Right atrium auricular region (tissue), 2 donors: ENCODE results near the gene DMAC1. TPM values are rescaled to one million over a fixed set of nuclear protein-coding genes. Genes with fewer than 3 reads are reported as not detected.

Experiments
- DNase-seq: peaks from one replicate; pipeline ENCODE4 v3.0.0-alpha.2; 2019; ENCODE audit warnings: low spot score
- H3K27ac ChIP-seq, 2 donors: fragments of 200-600 bp; sonication (generic); 1 replicate in 1 of 2; 2 replicates in 1 of 2; pipeline ENCODE4 v1.5.1; 2016 to 2019
- H3K27me3 ChIP-seq, 2 donors: fragments of 200-600 bp; sonication (generic); one replicate each; pipeline versions ENCODE4 v1.5.1 to v1.6.0; 2017 to 2019
- H3K36me3 ChIP-seq: fragments of 200-600 bp; sonication (generic); one replicate; pipeline ENCODE4 v1.5.1; 2016
- H3K4me1 ChIP-seq, 2 donors: fragments of 200-600 bp; sonication (generic); one replicate each; pipeline versions ENCODE4 v1.5.1 to v1.6.0; 2017 to 2019
- H3K4me3 ChIP-seq, 2 donors: fragments of 200-600 bp; sonication (generic); 1 replicate in 1 of 2; 2 replicates in 1 of 2; pipeline ENCODE4 v1.5.1; 2017 to 2019; ENCODE audit warnings: mild to moderate bottlenecking in 1 of 2, moderate library complexity in 1 of 2
- H3K9me3 ChIP-seq, 2 donors: fragments of 200-600 bp; sonication (generic); one replicate each; pipeline ENCODE4 v1.5.1; 2019
- total RNA-seq, 2 donors: library from RNA; depleted of rRNA; stranded (reverse); fragments of >200 nt; gene quantifications; one replicate each; pipeline ENCODE4 v1.1.0, GENCODE V29; 2016
- TF ChIP-seq, protein P1 (sequence below), 2 donors: fragments of 200-600 bp; sonication (generic); IDR thresholded peaks; one replicate each; pipeline ENCODE4 v1.5.1; 2019; ENCODE audit warnings: antibody characterized with exemption in 2 of 2

The DMAC1 gene
- total RNA-seq, 2 donors from 2014 or later: 21.0 to 30.7 TPM

DNA sequence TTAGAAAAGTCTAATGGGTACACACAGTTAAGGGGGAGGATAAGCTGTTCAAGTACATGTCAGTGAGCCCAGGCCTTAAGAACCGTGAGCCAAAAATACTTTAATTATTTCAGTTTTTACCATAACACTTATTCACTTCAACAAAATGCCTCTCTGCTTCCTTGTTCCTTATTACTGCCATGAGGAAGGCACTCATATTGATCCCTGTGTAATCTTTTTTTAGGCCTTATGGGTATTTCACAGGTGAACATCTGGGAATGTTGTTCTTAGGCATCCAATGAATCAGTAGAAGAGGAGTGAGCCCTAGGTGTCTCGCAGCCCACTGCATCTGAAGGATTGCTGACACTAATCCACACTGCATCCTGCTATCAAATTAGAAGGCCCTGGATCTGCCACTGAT, 13.5 kb upstream of the DMAC1 start:
- H3K27me3 ChIP-seq: no peaks in the 10 kb centered on the region
- no peak for DNase-seq
- no peaks in the 10 kb centered on the region for H3K4me1 ChIP-seq
- no peak overlapping the region for H3K27ac ChIP-seq
- H3K4me3 ChIP-seq: no peak overlapping the region
- no peaks in the 10 kb centered on the region for H3K36me3 ChIP-seq
- TF ChIP-seq, protein P1, sequence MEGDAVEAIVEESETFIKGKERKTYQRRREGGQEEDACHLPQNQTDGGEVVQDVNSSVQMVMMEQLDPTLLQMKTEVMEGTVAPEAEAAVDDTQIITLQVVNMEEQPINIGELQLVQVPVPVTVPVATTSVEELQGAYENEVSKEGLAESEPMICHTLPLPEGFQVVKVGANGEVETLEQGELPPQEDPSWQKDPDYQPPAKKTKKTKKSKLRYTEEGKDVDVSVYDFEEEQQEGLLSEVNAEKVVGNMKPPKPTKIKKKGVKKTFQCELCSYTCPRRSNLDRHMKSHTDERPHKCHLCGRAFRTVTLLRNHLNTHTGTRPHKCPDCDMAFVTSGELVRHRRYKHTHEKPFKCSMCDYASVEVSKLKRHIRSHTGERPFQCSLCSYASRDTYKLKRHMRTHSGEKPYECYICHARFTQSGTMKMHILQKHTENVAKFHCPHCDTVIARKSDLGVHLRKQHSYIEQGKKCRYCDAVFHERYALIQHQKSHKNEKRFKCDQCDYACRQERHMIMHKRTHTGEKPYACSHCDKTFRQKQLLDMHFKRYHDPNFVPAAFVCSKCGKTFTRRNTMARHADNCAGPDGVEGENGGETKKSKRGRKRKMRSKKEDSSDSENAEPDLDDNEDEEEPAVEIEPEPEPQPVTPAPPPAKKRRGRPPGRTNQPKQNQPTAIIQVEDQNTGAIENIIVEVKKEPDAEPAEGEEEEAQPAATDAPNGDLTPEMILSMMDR (IDR thresholded peaks at IDR 0.05): no peak
- H3K9me3 ChIP-seq: no peaks in the 10 kb centered on the region

- DNase-seq: no peak
- TF ChIP-seq, protein P1 (IDR thresholded peaks at IDR 0.05): no peak
- Histone ChIP-seq H3K36me3 (no peaks in the 10 kb centered on the region), H3K27me3 (no peaks in the 10 kb centered on the region), H3K4me1 (no peaks in the 10 kb centered on the region), H3K9me3 (no peaks in the 10 kb centered on the region), H3K27ac (no peak overlapping the region), H3K4me3 (no peak overlapping the region)
Measured at GRCh38 chr9:7811677-7812076, 12.1 kb upstream of the DMAC1 start.

GRCh38 chr9:7802666-7803065, 3.1 kb upstream of the DMAC1 start:
- Histone ChIP-seq H3K4me1 (peaks cover 0 to 7% of the 10 kb centered on the region in 2 donors), H3K4me3 (no peak overlapping the region), H3K9me3 (no peaks in the 10 kb centered on the region), H3K36me3 (no peaks in the 10 kb centered on the region), H3K27ac (no peak overlapping the region), H3K27me3 (no peaks in the 10 kb centered on the region)
- TF ChIP-seq, protein P1 (IDR thresholded peaks at IDR 0.05): no peak
- DNase-seq: no peak

- TF ChIP-seq, protein P1 (IDR thresholded peaks at IDR 0.05): no peak
- DNase-seq: no peak
- no peaks in the 10 kb centered on the region for H3K27me3 ChIP-seq
- peak overlapping the region; percentile 93 to 94 for H3K27ac ChIP-seq
- H3K9me3 ChIP-seq: no peaks in the 10 kb centered on the region
- peaks cover 0 to 7% of the 10 kb centered on the region in 2 donors for H3K4me1 ChIP-seq
- H3K4me3 ChIP-seq: peak overlapping the region; percentile 81 to 98
- H3K36me3 ChIP-seq: peaks cover 8% of the 10 kb centered on the region
Measured at GRCh38 chr9:7799944-7800285, 337 bp upstream of the DMAC1 start.

GRCh38 chr9:7794196-7794595, 5.4 kb downstream of the DMAC1 start:
- peaks cover 17% of the 10 kb centered on the region for H3K36me3 ChIP-seq
- H3K27ac ChIP-seq: no peak overlapping the region
- no peaks in the 10 kb centered on the region for H3K27me3 ChIP-seq
- H3K4me1 ChIP-seq: peaks cover 0 to 7% of the 10 kb centered on the region in 2 donors
- no peak overlapping the region for H3K4me3 ChIP-seq
- no peaks in the 10 kb centered on the region for H3K9me3 ChIP-seq
- no peak for DNase-seq
- TF ChIP-seq, protein P1 (IDR thresholded peaks at IDR 0.05): no peak

DNA sequence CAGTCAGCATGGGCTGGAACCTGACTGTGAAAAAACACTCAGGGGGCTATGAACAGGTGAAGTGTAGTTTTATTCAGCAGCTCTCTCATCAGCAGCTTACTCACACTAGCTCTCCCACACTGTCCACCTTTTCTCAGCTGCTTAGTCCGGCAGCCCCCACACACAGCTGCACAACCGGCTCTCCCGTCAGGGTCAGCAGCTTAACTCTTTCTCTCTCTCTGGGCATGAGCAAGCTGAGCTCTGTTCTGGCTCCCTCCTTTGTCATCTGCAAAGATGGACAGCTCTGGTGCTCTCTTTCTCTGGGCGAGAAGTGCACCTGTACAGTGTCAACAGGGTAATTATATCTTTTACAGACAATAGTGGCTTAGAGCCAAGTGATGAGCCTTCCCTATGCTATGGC, 8.2 kb downstream of the DMAC1 start:
- DNase-seq: no peak
- no peak overlapping the region for H3K27ac ChIP-seq
- peaks cover 12% of the 10 kb centered on the region for H3K36me3 ChIP-seq
- H3K27me3 ChIP-seq: no peaks in the 10 kb centered on the region
- no peaks in the 10 kb centered on the region for H3K4me1 ChIP-seq
- H3K4me3 ChIP-seq: no peak overlapping the region
- TF ChIP-seq, protein P1 (IDR thresholded peaks at IDR 0.05): no peak
- no peaks in the 10 kb centered on the region for H3K9me3 ChIP-seq
